Measurements from ENCODE around the gene KCNJ6. TPM values are rescaled to one million over a fixed set of nuclear protein-coding genes. Genes with fewer than 3 reads are reported as not detected.
A peak's percentile ranks its signal among the peaks of the same experiment; 100 is the strongest.
"Not testable (repeated sequence)": the region's sequence is repeated elsewhere in the genome, so short reads cannot be mapped to it uniquely, and the experiment has no call there.

Gene KCNJ6
- total RNA-seq, 1 donor from 2014 or later, result not detected

GRCh38 chr21:37742115-37742514, 174.1 kb downstream of the KCNJ6 start:
- no peak for DNase-seq (ENCODE audit: low read depth in 2 of 2)

DNA sequence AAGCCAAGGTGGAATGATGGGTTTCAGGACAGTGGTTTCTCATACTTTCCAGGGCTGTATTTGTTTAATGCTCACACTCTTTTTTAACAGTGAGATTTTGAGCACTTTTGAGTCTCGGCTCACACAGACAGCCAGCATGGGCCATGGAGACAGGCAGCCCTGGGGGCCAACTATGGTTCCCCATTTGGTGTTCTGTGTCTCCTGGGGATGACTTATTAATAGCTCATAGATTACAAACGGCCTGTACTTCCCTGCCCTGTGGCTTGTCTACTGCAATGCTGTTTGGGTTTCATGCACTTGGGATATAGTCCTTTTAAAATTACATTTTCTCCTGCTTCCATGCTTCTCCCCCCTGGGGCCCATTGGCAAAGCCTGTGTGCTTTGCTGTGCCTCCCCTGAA, 178.3 kb downstream of the KCNJ6 start:
- no peak for DNase-seq (ENCODE audit: low read depth in 2 of 2)

GRCh38 chr21:37737507-37737906, 178.8 kb downstream of the KCNJ6 start:
- no peak for DNase-seq (ENCODE audit: low read depth in 2 of 2)

DNA sequence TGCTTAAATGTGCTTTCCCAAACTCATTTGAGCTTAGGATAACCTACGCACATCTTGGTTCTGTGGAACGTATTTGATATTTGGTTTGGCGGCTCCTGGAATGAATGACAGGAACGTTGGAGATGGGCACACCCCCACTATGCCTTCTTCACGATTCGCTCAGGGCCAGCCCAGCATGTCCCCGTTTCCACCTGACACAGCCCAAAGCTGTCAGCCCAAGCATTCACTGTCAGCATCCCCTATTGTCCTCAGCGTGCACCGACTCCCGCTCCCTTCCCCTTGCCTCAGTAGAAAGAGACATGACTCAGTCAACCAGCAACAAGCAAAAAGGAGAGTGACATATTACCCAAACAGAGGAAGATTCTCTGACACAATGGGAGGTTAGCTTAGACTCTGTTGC, 181.4 kb downstream of the KCNJ6 start:
- DNase-seq (ENCODE audit: low read depth in 2 of 2), result no peak

- DNase-seq (ENCODE audit: low read depth in 2 of 2), result no peak
Observed at GRCh38 chr21:37732927-37733326, 183.3 kb downstream of the KCNJ6 start.

GRCh38 chr21:37724201-37724600, 192.1 kb downstream of the KCNJ6 start:
- DNase-seq (ENCODE audit: low read depth in 2 of 2), result no peak

DNA sequence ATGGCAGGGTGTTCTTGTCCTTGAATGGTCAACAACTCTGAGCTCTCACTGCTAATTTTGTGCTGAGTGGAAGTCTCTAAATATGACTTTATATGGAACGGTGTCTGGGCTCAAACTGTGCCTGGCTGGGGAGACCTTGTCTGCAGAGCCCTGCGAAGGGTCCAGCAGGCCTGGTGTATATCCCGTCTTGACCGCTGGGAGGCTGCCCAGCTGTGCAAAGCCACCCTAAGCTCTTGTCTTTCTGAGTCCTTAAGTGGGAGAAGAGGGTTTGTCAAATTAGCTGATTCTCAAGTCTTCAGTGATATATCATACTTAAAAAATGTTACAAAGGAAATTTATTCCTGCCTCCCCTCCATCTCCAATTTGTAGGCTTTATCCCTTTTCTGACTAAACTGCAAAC, 198.7 kb downstream of the KCNJ6 start:
- no peak for DNase-seq (ENCODE audit: low read depth in 2 of 2)

GRCh38 chr21:37712569-37712934, 203.7 kb downstream of the KCNJ6 start:
- DNase-seq (ENCODE audit: low read depth in 2 of 2), result not testable (repeated sequence)

DNA sequence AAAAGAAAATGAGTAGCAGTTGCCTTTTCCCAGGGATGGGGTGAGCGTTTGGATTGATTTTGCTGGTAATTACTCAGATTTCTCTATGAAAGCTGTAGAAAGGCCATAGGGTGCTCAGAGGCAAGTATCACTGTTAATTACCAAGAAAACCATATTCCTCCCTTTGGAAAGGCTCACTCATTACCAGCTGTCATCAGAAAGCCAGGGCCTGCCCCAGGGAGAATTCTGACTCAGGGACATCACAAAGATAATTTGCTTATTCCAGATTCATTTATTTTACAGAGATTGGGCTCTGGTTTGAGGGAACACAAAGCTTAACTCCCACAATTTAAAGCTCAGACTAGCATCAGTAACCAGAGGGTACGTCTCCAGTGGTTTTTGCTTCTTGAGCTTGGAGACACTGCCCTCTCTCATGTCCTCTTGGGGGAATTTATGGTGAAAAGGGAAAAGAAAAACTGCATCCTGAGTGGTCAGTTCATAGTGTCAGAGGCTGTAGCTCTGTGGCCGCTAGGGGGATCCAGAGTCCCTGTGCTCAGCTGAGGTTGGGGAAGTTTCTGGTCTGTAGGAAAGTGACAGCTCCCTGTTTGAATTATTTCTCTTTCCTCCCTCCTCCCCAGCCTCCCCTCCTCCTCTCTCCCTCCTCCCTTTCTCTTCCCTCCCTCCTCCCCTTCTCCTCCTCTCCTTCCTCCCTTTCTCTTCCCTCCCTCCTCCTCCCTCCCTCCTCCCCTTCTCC, 204.3 kb downstream of the KCNJ6 start:
- peak; percentile 44 to 75 for DNase-seq (ENCODE audit: low read depth in 2 of 2)

GRCh38 chr21:37711286-37711829, 204.9 kb downstream of the KCNJ6 start:
- DNase-seq (ENCODE audit: low read depth in 2 of 2), result no peak

DNA sequence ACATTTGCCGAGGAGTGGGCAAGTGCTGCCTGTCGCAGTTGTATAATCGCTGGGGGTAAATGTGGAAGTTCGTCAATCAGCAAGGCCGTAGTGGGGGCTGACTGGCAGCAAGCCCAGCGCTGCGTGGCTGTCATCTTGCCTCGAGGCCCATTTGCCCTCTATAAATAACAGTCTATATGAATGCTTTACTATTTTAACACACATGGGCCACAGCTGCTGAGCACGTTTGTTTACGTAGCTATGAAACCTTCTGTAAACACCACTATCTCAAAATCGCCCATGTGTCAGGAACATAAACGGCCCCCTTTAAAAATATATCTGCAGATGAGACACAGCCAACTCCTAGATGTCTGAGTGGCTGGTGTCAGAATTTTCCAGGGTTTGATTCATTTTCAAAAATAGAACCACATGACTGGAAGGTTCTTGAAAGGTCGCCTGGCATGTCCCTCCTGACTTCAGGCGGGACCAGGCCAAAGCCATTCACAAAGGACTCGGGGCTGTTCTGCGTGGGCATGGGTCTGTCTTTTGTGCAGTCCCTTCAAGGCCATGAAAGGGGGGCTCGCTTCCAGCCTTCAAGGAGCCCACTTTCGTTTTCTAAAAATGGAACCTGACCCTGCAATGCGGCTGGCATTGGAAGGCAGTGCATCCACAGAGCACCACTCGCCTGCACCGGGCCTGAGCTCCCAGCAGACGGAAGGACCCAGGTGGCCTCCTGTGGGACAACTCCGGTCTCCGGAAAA, 205.5 kb downstream of the KCNJ6 start:
- DNase-seq (ENCODE audit: low read depth in 2 of 2), result peak in 1 of 2 donors; percentile 46

DNA sequence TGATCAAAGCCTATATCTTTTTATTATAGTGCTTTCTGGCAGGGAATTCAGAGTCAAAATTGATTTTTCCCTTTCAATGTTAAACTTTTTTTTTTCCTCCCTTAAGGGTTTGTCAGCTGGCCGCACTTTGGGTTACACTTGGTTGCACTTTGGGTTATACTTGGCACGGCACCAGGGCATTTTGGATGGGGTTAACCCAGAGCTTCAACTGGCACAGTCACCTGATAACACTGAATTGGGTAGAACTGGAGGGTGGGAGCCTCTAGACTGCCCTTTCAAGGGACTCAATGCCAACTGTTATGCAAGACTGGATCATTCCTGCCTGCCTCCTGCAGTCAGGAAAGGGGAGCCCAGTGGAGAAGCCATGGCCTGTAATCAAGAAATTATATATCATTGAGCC, 211.5 kb downstream of the KCNJ6 start:
- DNase-seq (ENCODE audit: low read depth in 2 of 2), result no peak

DNA sequence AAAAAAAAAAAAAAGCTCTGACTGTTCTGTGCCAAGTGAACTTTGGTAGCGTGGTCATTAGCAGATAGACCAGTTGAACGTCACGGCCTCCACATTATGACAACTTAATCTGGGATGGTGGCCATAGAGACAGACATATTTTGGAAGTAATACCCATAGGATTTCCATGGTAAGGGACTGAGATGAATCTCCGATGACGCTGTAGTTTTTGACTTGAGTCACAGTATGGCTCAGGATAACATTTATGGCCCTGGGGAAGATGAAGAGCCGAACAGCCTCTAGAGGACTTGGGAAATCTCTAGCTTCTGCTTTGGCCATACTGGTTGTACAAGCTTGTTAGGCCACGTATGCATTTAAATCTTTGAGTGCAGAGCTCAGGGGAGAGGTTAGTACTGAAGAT, 214.0 kb downstream of the KCNJ6 start:
- DNase-seq (ENCODE audit: low read depth in 2 of 2), result no peak

- peak; percentile 27 to 81 for DNase-seq (ENCODE audit: low read depth in 2 of 2)
Observed at GRCh38 chr21:37700641-37701202, 215.5 kb downstream of the KCNJ6 start.

DNA sequence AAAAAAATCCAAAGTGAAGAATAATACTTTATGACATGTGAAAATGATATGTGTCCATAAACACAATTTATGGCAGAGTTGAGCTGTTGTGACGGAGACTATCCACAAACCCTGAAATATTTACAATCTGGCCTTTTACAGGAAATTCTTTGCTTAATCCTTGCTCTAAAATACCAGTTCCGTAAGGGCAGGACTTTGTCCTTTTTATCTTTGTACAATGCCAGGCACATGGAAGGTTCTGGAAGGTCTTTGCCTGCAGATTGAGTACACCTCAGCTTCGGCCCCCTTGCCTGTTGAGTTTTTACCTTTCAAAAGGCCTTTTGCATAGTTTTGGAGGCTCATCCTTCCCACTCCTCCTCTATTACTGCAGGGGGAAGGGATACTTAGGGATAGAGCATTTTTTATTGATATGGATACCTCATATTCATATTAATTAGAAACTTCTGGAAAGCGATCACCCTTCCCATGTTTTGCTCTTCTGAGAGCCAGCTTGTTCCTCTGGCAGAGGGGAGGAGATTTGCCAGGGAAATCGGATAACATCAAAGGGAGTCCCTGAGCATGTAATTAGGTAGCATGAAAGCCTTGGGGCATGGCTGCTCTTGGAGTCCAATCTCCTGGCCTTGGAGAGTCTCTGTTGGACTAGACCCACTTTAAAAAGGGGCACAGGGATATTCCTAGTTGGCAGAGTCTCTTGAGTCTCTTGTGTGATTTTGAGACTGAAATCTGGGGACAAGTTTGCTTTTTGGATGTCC, 217.1 kb downstream of the KCNJ6 start:
- no peak for DNase-seq (ENCODE audit: low read depth in 2 of 2)

GRCh38 chr21:37696936-37697335, 219.3 kb downstream of the KCNJ6 start:
- DNase-seq (ENCODE audit: low read depth in 2 of 2), result no peak

GRCh38 chr21:37695111-37695510, 221.1 kb downstream of the KCNJ6 start:
- no peak for DNase-seq (ENCODE audit: low read depth in 2 of 2)

- DNase-seq (ENCODE audit: low read depth in 2 of 2), result no peak
Observed at GRCh38 chr21:37688952-37689659, 227.2 kb downstream of the KCNJ6 start.

- no peak for DNase-seq (ENCODE audit: low read depth in 2 of 2)
Observed at GRCh38 chr21:37686991-37687810, 229.1 kb downstream of the KCNJ6 start.

DNA sequence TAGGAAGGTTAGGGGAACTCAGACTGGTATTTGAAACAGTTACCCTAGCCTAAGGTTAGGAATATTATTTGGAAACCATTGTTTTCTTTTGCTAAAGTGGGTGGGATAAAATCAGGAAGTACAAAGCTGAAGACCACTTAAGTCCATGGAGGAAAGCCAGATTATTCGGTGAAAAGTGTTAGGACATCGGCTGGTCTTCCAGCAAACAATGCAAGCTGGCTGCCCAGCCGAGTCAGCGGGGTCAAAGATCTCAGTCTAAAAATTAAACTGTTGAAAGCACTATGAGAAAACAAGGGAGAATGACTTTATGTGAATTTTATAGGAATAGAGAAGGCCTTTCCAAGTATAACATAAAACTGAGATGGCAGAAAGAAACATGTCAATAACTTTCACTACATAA, 231.7 kb downstream of the KCNJ6 start:
- peak in 1 of 2 donors; percentile 20 for DNase-seq (ENCODE audit: low read depth in 2 of 2)
